Panc1 (cell line): ENCODE results near the gene APOB. TPM values are rescaled to one million over a fixed set of nuclear protein-coding genes. Genes with fewer than 3 reads are reported as not detected.

Experiments used
- ATAC-seq: fragments of 200-7000 bp; cut with Tn5 transposase; 2 replicates; pipeline ENCODE4 v1.9.1; 2020; ENCODE audit warnings: mild to moderate bottlenecking, moderate library complexity
- BruUV-seq: library from RNA; stranded (reverse); fragments of 400-500 nt; replicated peaks from 2 replicates; lab custom pipeline; 2021; lab: Mats Ljungman, UMichigan
- CTCF ChIA-PET: fragments of 300-600 bp; sonication (Branson Sonifier 250); formaldehyde crosslinking; loops from one replicate; lab custom pipeline; 2022; ENCODE audit warnings: antibody characterized with exemption; lab: Charles Lee
- POLR2A ChIA-PET: fragments of 300-600 bp; sonication (Branson Sonifier 250); formaldehyde crosslinking; loops from one replicate; lab custom pipeline; 2022; ENCODE audit warnings: antibody characterized with exemption; lab: Charles Lee
- DNase-seq: peaks from one replicate; pipeline ENCODE4 v3.0.0-alpha.2; 2010; ENCODE audit warnings: low read depth, low spot score
- H3K27ac ChIP-seq: 2 replicates; pipeline ENCODE4 v1.5.1; 2011; ENCODE audit warnings: mild to moderate bottlenecking, low read length, inconsistent platforms
- H3K27me3 ChIP-seq: fragments of 200-500 bp; sonication (Bioruptor generic); 2 replicates; pipeline ENCODE4 v1.6.0; 2014; ENCODE audit warnings: low read length, inconsistent platforms; ENCODE audit not compliant: control insufficient read depth, insufficient read depth
- H3K36me3 ChIP-seq: fragments of 200-500 bp; sonication (Bioruptor generic); 2 replicates; pipeline ENCODE4 v1.5.1; 2014; ENCODE audit warnings: inconsistent platforms, mild to moderate bottlenecking, low read length, moderate library complexity; ENCODE audit not compliant: control insufficient read depth, insufficient read depth
- H3K4me1 ChIP-seq: 2 replicates; pipeline ENCODE4 v1.5.1; 2011; ENCODE audit warnings: inconsistent platforms, mild to moderate bottlenecking, low read length, moderate library complexity; ENCODE audit not compliant: control insufficient read depth, insufficient read depth
- H3K4me3 ChIP-seq, 2 experiments: 2 replicates each; pipeline ENCODE4 v1.5.1; 2011 to 2012; ENCODE audit warnings: low read depth in 2 of 2, low read length in 2 of 2, mild to moderate bottlenecking in 2 of 2, inconsistent platforms in 1 of 2, moderate library complexity in 1 of 2
- H3K9me3 ChIP-seq: fragments of 200-500 bp; sonication (Bioruptor generic); 2 replicates; pipeline ENCODE4 v1.5.1; 2014; ENCODE audit warnings: low read depth, mild to moderate bottlenecking, inconsistent platforms, low read length, moderate library complexity; ENCODE audit not compliant: control insufficient read depth, insufficient read depth
- POLR2AphosphoS5 ChIP-seq: IDR thresholded peaks from 2 replicates; pipeline ENCODE4 v1.6.1; 2012; ENCODE audit warnings: mild to moderate bottlenecking, low read depth, low read length, moderate library complexity
- SIN3A ChIP-seq: IDR thresholded peaks from 2 replicates; pipeline ENCODE4 v1.6.1; 2012; ENCODE audit warnings: low read depth, mild to moderate bottlenecking, low read length, moderate library complexity, borderline replicate concordance; ENCODE audit not compliant: insufficient read depth
- in situ Hi-C: cut with HindIII; loops from 2 replicates; pipeline ENCODE4 v1.10.0; 2016; ENCODE audit warnings: low sequenced_read_pairs, low pct_unique_long_range_greater_than_20kb
- intact Hi-C: fragments of 100-400 bp; cut with micrococcal nuclease; formaldehyde crosslinking; loops from one replicate; pipeline ENCODE4 v1.10.0; 2022; ENCODE audit not compliant: unreplicated experiment
- total RNA-seq: library from RNA; stranded (reverse); gene quantifications from one replicate; pipeline ENCODE4 v1.2.1, GENCODE V29; 2021; ENCODE audit not compliant: unreplicated experiment
- TF ChIP-seq, protein P1 (sequence below), 2 experiments: IDR thresholded peaks; 2 replicates each; pipeline ENCODE4 v1.6.1; 2011 to 2012; ENCODE audit warnings: low read depth in 2 of 2, control low read depth in 1 of 2, low read length in 1 of 2, mild to moderate bottlenecking in 1 of 2, moderate library complexity in 1 of 2; ENCODE audit not compliant: insufficient read depth in 1 of 2

APOB gene
- total RNA-seq, 1 experiment from 2014 or later, result 1.2 TPM

DNA sequence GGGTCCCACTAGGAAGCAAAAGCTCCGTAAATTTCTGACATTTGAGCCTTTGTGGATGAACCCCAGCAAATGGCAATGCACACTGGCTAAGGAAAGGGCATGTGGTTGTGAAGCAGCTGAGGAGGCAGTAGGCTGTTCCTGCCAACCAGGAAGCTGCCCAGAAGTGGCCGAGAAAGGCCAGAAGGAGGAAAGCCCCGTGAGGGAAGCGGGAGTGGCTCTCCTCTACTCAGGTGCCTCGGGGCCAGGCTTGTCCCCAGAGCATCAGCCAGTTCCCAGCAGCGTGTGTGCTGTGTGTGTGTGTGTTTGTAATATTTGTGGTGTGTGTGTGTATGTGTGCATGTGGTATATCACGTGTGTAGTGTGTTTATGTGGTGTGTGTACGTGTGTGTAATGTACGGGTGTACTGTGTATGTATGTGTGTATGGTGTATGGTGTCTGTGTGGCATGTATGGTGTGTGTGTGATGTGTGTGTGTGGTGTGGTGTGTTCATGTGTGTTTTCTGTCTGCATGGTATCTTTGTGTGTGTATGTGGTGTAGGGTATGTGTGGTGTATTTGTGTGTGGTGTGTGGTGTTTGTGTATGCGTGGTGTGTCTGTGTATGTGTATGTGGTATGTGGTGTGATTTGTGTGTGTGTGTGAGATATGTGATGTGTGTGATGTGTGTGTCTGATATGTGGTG lies 90.6 kb downstream of the APOB start:
- no TSS peak for BruUV-seq
- no peak for TF ChIP-seq POLR2AphosphoS5
- TF ChIP-seq SIN3A, result no peak
- TF ChIP-seq, protein P1, sequence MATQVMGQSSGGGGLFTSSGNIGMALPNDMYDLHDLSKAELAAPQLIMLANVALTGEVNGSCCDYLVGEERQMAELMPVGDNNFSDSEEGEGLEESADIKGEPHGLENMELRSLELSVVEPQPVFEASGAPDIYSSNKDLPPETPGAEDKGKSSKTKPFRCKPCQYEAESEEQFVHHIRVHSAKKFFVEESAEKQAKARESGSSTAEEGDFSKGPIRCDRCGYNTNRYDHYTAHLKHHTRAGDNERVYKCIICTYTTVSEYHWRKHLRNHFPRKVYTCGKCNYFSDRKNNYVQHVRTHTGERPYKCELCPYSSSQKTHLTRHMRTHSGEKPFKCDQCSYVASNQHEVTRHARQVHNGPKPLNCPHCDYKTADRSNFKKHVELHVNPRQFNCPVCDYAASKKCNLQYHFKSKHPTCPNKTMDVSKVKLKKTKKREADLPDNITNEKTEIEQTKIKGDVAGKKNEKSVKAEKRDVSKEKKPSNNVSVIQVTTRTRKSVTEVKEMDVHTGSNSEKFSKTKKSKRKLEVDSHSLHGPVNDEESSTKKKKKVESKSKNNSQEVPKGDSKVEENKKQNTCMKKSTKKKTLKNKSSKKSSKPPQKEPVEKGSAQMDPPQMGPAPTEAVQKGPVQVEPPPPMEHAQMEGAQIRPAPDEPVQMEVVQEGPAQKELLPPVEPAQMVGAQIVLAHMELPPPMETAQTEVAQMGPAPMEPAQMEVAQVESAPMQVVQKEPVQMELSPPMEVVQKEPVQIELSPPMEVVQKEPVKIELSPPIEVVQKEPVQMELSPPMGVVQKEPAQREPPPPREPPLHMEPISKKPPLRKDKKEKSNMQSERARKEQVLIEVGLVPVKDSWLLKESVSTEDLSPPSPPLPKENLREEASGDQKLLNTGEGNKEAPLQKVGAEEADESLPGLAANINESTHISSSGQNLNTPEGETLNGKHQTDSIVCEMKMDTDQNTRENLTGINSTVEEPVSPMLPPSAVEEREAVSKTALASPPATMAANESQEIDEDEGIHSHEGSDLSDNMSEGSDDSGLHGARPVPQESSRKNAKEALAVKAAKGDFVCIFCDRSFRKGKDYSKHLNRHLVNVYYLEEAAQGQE (IDR thresholded peaks at IDR 0.05; ENCODE audit: insufficient read depth in 1 of 2, low read depth in 2 of 2, low read length in 1 of 2), result no peak
- DNase-seq (no peak), ATAC-seq (no peak)
- H3K27me3 ChIP-seq, result no peaks in the 10 kb centered on the region
- H3K36me3 ChIP-seq, result no peaks in the 10 kb centered on the region
- no peaks in the 10 kb centered on the region for H3K9me3 ChIP-seq
- no peaks in the 10 kb centered on the region for H3K4me1 ChIP-seq
- in situ Hi-C loops (no loop called here), intact Hi-C loops (no loop called here)
- ChIA-PET POLR2A (no interaction called here), CTCF (interaction anchor here (0.7 kb wide), 1 partner anchor 8 kb away, joined by 4 read pairs; no protein-coding TSS in a partner anchor)
- no peak overlapping the region for H3K27ac ChIP-seq
- no peak overlapping the region for H3K4me3 ChIP-seq

Other genes starting within 250 kb of the APOB start
- 17.2 TPM for gene LDAH, start 221.0 kb downstream of the APOB start, total RNA-seq
- gene TDRD15, start 79.9 kb upstream of the APOB start, total RNA-seq, result not detected